GM18868 (cell line): ENCODE measurements around the gene CELF1.

Experiments
- ATAC-seq: cut with Tn5 transposase; IDR thresholded peaks from one replicate; pipeline ENCODE4 v1.9.1; 2021; ENCODE audit warnings: mild to moderate bottlenecking, moderate library complexity; ENCODE audit not compliant: unreplicated experiment

The CELF1 gene

GRCh38 chr11:47552566-47553405 lies at the start of gene CELF1:
Gene CELF1 (minus strand): TSS chr11:47553132. CDS start chr11:47499523, 53,609 bp downstream.
- peak; percentile 92 for ATAC-seq

DNA sequence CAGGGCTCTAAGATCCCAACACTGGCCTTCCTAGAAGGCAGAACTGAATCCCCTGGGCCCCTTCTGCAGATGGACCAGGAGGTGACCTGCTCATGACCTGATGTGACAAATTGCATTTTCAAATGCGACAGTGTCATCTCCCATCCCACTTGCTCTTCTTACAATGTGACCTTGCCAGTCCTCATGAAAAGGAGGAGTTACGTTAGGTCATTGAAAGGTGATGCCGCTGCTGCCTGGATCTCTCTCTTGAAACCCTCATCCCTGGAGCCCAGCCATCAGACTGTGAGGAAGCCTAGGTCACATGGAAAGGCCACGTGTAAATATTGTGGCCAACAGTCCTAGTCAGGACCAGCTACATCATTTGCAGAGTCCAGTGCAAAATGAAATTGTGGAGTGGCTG lies 47.0 kb upstream of the CELF1 start:
- ATAC-seq = no peak

DNA sequence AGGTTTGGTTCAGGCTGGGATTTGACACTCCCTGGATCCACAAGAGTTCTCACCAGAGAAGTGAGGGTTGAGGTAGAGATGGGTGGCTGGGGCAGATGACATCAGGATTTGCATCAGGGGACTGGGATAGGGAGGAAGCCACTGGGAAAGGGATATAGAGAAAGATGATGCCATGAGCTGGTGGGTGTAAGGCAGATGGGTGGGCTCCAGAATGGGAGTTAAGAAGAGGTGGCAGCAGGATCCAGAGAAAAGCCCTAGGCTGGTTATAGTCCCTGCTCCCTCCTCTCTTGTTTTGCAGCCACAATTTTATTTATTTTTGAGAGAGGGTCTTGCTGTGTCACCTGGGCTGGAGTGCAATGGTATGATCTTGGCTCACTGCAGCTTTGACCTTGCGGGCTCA lies 43.0 kb upstream of the CELF1 start:
- no peak for ATAC-seq

GRCh38 chr11:47595029-47595428 lies 42.1 kb upstream of the CELF1 start:
- ATAC-seq = no peak

DNA sequence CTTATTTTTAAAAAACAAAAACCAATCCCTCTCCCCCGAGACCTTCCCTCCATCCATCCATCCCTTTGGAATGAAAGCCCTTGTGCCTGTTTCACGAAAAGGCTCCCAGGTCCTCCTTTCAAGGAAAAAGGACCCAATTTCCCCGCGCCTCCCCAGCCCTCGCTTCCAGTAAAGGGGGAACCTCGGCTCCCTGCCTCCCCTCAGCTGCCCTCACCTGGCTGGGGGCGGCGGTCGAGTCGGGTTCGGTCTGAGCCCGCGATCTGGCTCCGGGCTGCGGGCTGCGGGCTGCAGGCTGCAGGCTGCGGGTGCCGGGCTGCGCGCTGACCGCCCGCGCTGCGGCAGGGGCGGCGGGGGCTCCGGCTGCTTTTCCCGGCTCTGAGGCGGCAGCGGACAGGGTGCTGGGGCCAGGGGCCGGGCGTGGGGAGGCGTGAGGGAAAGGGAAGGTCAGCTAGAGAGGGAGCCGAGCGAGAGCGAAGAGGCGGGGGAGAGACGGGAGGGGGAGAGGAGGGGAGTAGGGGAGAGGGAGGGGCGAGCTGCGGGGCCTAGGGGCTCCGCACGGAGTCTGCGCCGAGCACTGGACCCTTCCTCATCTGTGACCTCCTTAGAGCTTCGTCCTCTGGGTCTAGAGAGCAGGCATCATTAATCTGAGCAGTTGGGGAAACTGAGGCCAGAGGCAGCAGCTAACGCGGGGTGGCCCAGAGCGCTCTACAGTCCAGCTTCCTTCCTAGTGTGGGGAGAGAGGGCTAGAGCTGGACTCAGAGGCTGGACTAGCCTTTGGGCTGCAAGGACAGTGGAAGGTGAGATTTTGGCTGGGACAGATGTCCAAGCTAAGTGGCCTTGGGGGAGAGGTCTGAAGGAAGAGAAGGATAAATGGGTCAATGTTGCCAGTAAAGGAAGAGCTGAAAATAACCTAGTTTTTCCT lies 41.3 kb upstream of the CELF1 start, which contains the start of gene C1QTNF4:
Gene C1QTNF4, minus strand, starts transcription at position 478 of the 922 bp plus-strand sequence. CDS start 3,601 bp downstream, outside the sequence.
- no peak for ATAC-seq

GRCh38 chr11:47593492-47593933 lies 40.6 kb upstream of the CELF1 start:
- no peak for ATAC-seq

GRCh38 chr11:47592970-47593369 lies 40.0 kb upstream of the CELF1 start:
- ATAC-seq = no peak

- ATAC-seq = no peak
Measured at GRCh38 chr11:47592251-47592650, 39.3 kb upstream of the CELF1 start.

DNA sequence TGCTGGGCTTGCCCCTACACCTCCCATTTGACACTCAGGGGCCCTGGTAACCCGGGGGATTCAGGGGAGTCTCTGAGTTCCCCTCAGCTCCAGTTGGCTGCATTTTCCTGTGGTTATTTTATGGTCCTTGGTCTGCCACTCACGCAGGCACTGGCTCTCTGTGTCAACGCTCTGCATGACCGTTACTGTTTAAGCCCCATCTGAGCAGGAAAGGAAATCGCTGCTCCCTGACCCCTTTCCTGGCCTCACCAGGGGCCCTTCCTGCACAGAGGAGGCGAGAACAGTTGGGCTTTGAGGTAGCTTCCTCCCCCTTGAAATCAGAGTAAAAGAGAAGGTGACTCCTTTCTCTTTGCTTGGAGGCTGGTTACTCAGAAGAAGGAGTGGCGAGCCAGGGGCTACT lies 38.8 kb upstream of the CELF1 start:
- no peak for ATAC-seq

DNA sequence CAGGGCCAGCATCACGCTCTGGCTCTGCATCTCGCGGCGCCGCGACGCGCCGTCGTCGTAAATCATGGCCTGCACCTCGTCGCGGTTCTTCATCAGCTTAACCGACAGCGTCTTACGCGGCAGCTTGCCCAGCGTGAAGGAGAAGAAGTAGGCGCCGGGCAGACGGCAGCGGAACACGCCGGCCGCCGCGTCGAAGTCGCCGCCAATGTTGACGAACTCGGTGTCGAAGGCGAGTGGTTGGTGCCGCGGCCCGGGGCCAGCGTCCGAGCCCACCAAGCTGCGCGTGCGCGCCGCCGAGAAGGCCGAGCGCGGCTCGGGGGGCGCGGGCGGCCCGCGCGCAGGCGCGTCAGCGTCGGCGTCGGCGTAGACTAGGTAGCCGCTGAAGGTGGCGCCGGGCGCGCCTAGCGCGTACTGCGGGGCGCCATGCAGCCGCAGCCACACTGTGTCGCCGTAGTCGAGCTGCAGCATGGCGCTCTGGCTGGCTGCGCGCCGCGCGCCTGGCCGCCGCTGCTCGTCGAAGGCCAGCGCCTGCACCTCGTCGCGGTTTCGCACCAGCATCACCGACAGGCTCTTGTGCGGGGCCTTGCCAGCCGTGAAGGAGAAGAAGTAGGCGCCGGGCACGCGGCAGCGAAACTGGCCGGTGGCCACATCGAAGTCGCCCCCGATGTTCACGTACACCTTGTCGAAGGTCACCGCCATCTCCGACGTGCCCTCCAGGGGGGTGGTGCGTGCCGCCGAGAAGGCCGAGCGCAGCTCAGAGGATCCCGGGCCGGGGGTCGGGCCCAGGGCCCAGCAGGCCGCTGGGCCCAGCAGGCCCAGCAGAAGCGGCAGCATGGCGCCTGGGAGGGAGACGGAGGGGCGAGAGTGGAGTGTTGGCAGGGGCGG lies 37.3 kb upstream of the CELF1 start:
- ATAC-seq = no peak

DNA sequence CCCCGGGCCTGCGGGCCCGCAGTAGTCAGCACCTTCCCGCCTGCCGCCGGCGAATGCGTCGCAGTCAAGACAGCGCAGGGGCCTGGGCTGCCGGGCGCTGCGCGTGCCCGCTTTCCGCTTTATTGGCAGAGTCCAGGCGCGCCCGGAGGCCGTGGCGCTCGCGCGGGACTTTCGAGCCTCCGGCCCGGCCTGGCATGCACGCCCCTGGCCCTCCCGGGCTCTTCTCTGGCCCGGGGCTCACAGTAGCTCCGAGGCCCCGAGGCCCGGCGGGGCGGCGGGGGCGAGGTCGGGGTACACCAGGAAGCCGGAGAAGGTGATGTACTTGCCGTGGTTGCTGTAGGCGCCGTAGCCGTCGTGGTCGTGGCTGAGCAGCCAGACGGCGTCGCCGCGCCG lies 36.6 kb upstream of the CELF1 start:
- no peak for ATAC-seq

DNA sequence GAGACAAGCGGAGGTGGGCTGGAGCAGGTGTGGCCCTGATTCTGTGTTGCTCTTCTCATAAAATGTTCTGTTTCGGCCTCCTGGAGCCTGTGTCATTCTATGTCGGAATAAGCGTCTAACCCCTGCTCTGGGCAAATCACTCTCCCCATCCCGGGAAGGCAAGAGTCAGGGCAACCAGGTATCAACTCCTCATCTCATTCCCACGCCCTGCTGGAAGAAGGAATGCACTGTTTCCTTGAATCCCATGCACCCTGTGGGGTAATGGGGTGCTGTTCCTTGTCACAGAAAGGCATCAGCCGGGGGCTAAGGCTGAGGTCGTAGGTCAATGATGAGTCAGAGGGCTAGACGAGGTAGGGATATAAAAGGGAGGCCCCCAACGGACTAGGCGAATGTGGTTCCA lies 36.2 kb upstream of the CELF1 start:
- ATAC-seq = no peak

GRCh38 chr11:47587723-47588326 lies 34.9 kb upstream of the CELF1 start:
- ATAC-seq = no peak

DNA sequence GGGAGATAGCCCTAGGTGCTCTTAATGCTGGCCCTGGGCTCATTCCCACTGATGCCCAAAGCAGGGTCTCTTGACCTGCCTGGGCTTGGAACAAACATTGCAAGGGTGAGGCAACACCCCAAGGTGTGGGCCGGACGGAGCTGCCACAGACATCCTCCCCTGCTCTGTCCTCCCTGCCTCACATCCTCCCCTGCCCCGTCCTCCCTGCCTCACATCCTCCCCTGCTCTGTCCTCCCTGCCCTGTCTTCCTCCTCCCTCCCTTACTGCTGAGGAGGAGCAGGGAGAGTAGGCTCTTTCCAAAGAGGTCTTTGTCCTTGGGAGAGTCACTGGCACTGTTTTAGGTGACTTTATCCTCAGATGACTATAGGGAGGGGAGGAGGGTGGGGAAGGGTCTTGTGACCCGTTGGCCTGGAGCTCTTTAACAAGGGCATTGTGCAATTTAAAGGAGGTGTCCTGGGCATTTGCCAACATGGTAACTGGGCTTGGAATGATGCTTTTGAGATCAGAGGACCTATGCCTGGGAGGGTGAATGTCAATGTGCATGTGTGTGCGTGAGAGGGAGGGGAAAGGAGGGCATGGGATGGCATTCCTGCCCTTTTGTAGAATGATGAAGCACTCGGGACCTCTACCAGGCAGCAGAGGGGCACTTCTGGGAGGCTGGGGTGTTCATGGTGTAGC lies 34.2 kb upstream of the CELF1 start:
- ATAC-seq = no peak

DNA sequence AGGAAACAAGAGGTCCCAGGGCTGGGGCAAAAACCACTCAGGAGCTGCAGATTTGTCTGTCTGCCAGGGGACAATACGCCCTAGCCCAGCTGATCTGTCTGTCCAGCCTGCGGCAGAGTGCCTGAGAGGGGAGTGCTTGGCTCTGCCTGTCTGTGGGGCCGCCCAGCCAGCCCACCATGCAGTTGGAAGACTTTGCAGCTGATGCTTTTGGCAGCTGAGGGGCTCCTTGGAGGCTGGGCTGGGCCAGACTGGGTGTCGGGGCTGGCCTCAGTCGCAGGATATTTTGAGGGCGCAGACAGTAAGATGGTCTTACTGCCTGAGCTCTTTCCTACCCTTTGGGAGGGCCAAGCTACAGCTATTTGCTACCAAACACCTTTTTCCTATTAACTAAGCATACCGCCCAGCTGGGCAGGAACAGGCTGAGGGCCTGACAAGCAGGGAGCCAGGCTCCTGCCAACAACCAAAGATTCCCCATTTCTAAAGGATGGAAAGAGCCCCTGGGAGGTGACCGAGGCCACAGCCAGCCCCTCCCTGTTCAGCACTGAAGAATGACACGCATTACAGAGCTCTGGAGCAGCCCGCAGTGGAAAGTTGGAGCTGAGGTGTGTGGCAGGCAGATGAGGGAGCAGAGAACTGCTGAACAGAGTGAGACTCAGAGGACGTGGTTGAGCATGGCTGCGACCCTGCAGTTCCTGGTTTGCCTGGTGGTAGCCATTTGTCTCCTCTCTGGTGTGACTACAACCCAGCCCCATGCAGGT lies 33.3 kb upstream of the CELF1 start, which contains the start of gene FAM180B:
Gene FAM180B, plus strand, starts transcription at position 581 of the 758 bp plus-strand sequence. Its CDS starts 91 bp downstream, at position 672.
- ATAC-seq = no peak

DNA sequence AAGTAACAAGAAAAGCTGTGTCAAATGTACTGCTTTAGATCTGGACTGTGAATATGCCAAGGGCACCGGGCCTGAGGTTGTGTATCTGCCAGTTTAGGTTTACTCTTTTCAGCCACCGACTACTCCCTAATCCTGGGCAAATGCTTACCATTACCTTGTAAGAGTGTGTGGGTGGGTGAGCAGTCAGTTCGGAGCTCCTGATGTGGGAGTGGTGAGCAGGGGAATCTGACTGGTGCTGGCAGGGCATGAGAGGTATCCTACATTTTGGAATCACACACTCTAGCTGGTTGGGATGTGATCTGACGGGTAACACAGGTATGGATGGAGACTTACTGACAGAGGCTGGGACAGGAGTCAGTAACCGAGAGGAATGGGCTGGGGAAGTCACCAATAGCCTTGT lies 30.9 kb upstream of the CELF1 start:
- no peak for ATAC-seq

- peak; percentile 94 for ATAC-seq
Measured at GRCh38 chr11:47578524-47579494, 25.9 kb upstream of the CELF1 start, which contains the start of the genes KBTBD4 and NDUFS3. Gene KBTBD4 (minus strand): TSS chr11:47578970. CDS start chr11:47578951, 19 bp downstream. Gene NDUFS3 (plus strand): TSS chr11:47579074. CDS start chr11:47579092, 18 bp downstream.
